ENCODE measurements around the gene RANBP1. TPM values are rescaled to one million over a fixed set of nuclear protein-coding genes. Genes with fewer than 3 reads are reported as not detected.

Gene RANBP1
- total RNA-seq, 1 donor: 200 TPM

GRCh38 chr22:20138868-20139267 lies 23.0 kb downstream of the RANBP1 start:
- TF ChIP-seq, protein P1, sequence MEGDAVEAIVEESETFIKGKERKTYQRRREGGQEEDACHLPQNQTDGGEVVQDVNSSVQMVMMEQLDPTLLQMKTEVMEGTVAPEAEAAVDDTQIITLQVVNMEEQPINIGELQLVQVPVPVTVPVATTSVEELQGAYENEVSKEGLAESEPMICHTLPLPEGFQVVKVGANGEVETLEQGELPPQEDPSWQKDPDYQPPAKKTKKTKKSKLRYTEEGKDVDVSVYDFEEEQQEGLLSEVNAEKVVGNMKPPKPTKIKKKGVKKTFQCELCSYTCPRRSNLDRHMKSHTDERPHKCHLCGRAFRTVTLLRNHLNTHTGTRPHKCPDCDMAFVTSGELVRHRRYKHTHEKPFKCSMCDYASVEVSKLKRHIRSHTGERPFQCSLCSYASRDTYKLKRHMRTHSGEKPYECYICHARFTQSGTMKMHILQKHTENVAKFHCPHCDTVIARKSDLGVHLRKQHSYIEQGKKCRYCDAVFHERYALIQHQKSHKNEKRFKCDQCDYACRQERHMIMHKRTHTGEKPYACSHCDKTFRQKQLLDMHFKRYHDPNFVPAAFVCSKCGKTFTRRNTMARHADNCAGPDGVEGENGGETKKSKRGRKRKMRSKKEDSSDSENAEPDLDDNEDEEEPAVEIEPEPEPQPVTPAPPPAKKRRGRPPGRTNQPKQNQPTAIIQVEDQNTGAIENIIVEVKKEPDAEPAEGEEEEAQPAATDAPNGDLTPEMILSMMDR (IDR thresholded peaks at IDR 0.05; ENCODE audit: insufficient read depth, low read depth, low read length): no peak
- H3K4me3 ChIP-seq (ENCODE audit: low read depth, low read length): no peak overlapping the region
- DNase-seq (ENCODE audit: low read depth): no peak

DNA sequence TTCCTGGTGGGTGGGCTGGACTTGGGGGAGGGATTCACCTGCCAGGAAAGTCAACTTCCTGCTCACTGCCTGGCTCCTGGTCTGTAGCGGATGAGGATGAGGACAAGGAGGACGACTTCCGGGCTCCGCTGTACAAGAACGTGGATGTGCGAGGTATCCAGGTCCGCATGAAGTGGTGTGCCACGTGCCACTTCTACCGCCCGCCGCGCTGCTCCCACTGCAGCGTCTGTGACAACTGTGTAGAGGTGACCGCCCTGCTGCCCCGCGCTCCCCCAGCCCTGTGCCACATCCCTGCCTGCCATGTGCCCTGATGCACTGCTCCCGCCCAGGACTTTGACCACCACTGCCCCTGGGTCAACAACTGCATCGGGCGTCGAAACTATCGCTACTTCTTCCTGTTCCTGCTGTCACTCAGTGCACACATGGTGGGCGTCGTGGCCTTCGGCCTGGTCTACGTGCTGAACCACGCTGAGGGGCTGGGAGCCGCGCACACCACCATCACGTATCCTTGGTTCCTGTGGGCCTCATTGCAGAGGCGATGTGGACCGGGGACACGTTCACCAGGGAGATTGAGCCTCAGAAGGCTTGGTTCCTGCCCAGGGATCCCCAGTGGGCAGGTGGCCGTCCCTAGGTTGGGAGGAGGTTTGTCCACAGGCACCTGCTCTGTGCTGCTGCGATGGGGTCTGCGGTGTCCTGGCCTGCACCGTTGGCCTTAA lies 23.6 kb downstream of the RANBP1 start:
- TF ChIP-seq, protein P1 (IDR thresholded peaks at IDR 0.05; ENCODE audit: insufficient read depth, low read depth, low read length): no peak
- no peak for DNase-seq (ENCODE audit: low read depth)
- no peak overlapping the region for H3K4me3 ChIP-seq (ENCODE audit: low read depth, low read length)

GRCh38 chr22:20140107-20140445 lies 24.2 kb downstream of the RANBP1 start:
- no peak for DNase-seq (ENCODE audit: low read depth)
- TF ChIP-seq, protein P1 (IDR thresholded peaks at IDR 0.05; ENCODE audit: insufficient read depth, low read depth, low read length): no peak

GRCh38 chr22:20140521-20140964 lies 24.6 kb downstream of the RANBP1 start:
- H3K4me3 ChIP-seq (ENCODE audit: low read depth, low read length): no peak overlapping the region
- TF ChIP-seq, protein P1 (IDR thresholded peaks at IDR 0.05; ENCODE audit: insufficient read depth, low read depth, low read length): no peak
- DNase-seq (ENCODE audit: low read depth): no peak

More at GRCh38 chr22:20140107-20140445, 24.2 kb downstream of the RANBP1 start:
- no peak overlapping the region for H3K4me3 ChIP-seq (ENCODE audit: low read depth, low read length)

DNA sequence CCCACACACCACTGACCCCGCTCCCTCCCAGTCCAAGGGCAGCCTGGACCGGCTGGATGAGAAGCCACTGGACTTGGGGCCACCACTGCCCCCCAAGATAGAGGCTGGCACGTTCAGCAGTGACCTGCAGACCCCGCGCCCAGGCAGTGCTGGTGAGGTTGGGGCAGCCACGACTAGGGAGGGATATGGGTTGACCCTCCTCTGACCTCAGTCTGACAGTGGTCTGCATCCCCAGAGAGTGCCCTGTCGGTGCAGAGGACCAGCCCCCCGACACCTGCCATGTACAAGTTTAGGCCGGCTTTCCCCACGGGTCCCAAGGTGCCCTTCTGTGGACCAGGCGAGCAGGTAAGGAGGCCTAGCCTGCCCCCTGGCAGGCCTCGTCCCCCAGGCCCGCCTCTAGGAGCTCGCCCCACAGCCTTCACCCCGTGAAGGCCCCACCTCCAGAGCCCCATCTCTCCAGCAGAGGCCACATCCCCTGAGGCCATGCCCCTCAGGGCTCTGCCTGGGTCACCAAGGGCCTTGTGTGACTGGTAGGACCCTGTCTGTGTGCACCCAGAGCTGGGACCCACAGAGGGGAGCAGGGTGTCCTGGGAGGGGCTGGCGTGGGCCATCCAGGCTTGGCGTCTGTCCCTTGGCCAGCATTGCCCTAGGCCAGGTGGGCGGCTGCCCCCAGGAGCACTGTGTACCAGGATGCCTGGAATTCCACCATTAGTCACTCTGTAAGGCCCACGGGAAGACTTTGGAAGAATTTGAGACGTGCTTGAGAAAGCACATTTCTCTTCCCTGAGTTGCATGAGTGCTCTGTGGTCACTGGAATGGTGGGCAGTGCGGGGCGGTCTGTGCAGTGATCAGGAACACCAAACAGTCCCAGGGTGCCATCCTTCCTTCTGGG lies 25.5 kb downstream of the RANBP1 start:
- TF ChIP-seq, protein P1 (IDR thresholded peaks at IDR 0.05; ENCODE audit: insufficient read depth, low read depth, low read length): no peak
- no peak overlapping the region for H3K4me3 ChIP-seq (ENCODE audit: low read depth, low read length)
- peak; percentile 17 for DNase-seq (ENCODE audit: low read depth)

DNA sequence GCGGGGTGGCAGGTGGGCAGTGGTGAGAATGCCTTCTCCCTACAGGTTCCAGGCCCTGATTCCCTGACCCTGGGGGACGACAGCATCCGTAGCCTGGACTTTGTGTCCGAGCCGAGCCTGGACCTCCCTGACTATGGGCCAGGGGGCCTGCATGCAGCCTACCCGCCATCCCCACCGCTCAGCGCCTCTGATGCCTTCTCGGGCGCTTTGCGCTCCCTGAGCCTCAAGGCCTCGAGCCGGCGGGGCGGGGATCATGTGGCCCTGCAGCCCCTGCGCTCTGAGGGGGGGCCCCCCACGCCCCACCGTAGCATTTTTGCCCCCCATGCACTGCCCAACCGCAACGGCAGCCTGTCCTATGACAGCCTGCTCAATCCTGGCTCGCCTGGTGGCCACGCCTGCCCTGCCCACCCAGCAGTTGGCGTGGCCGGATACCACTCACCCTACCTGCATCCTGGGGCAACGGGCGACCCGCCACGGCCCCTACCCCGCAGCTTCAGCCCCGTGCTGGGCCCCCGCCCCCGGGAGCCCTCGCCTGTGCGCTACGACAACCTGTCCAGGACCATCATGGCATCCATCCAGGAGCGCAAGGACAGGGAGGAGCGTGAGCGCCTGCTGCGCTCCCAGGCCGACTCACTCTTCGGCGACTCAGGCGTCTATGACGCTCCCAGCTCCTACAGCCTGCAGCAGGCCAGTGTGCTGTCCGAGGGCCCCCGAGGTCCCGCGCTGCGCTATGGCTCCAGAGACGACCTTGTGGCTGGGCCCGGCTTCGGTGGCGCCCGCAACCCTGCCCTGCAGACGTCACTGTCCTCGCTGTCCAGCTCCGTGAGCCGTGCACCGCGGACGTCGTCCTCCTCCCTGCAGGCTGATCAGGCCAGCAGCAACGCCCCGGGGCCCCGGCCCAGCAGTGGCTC lies 27.1 kb downstream of the RANBP1 start:
- TF ChIP-seq, protein P1 (IDR thresholded peaks at IDR 0.05; ENCODE audit: insufficient read depth, low read depth, low read length): no peak
- no peak for DNase-seq (ENCODE audit: low read depth)
- no peak overlapping the region for H3K4me3 ChIP-seq (ENCODE audit: low read depth, low read length)
